Endothelial cell of umbilical vein (primary cell): ENCODE data around the gene LPIN1.

Experiments
- EZH2 ChIP-seq: IDR thresholded peaks from 2 replicates; pipeline ENCODE4 v1.6.1; 2012; ENCODE audit warnings: borderline replicate concordance, low read depth, mild to moderate bottlenecking, moderate library complexity, low read length, inconsistent platforms; ENCODE audit not compliant: severe bottlenecking
- FOS ChIP-seq: IDR thresholded peaks from 2 replicates; pipeline ENCODE4 v1.6.1; 2011; ENCODE audit warnings: mild to moderate bottlenecking, low read length, moderate library complexity, borderline replicate concordance; ENCODE audit not compliant: insufficient read depth
- GATA2 ChIP-seq: IDR thresholded peaks from 2 replicates; pipeline ENCODE4 v1.7.0; 2011; ENCODE audit warnings: low read depth, mild to moderate bottlenecking, moderate library complexity, mixed read lengths, low read length; ENCODE audit not compliant: insufficient read length, insufficient read depth
- JUN ChIP-seq: IDR thresholded peaks from 2 replicates; pipeline ENCODE4 v1.6.1; 2011; ENCODE audit warnings: borderline replicate concordance, low read depth; ENCODE audit not compliant: insufficient read length, insufficient read depth
- MYC ChIP-seq: IDR thresholded peaks from one replicate; pipeline ENCODE4 v1.6.1; 2011; ENCODE audit warnings: mild to moderate bottlenecking, low read depth, low read length
- POLR2A ChIP-seq: IDR thresholded peaks from 2 replicates; pipeline ENCODE4 v1.6.1; 2012; ENCODE audit warnings: low read depth, mild to moderate bottlenecking, control low read depth, low read length
- POLR2AphosphoS5 ChIP-seq: IDR thresholded peaks from 2 replicates; pipeline ENCODE4 v1.6.1; 2012; ENCODE audit warnings: low read depth, mild to moderate bottlenecking, control low read depth, low read length, moderate library complexity; ENCODE audit not compliant: insufficient read depth
- TF ChIP-seq, protein P1 (sequence below): IDR thresholded peaks from 2 replicates; pipeline ENCODE4 v1.6.1; 2011; ENCODE audit not compliant: insufficient read depth, insufficient read length
- TF ChIP-seq, protein P2 (sequence below), 2 donors: IDR thresholded peaks; 1 replicate in 1 of 2; 2 replicates in 1 of 2; pipeline ENCODE4 v1.5.1; 2011; ENCODE audit warnings: low read length in 2 of 2, mild to moderate bottlenecking in 2 of 2, moderate library complexity in 2 of 2, control low read depth in 1 of 2, inconsistent platforms in 1 of 2, low read depth in 1 of 2; ENCODE audit not compliant: insufficient read depth in 1 of 2; ENCODE audit errors: extremely low read depth in 1 of 2

DNA sequence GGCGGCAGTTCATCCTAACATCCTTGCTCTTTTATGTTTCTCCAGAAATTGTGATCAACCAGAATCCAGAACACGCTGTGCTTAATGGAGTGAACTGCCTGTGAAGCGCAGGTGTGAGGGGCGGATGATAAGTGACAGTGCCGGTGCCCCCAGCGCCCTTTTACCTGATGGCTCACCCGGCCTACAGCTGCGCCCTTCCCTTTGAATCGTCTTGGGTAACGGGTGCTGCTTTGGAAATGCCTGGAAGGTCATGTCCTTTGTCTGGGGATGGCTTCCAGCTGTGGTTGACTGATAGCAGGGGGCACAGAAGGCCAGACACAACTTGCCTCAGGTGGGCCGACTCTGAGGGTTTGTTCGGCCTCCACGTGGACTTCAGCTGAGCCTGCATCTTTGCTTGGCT is 119.4 kb downstream of the LPIN1 start:
- TF ChIP-seq, protein P1, sequence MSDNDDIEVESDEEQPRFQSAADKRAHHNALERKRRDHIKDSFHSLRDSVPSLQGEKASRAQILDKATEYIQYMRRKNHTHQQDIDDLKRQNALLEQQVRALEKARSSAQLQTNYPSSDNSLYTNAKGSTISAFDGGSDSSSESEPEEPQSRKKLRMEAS = no peak
- TF ChIP-seq, protein P2, sequence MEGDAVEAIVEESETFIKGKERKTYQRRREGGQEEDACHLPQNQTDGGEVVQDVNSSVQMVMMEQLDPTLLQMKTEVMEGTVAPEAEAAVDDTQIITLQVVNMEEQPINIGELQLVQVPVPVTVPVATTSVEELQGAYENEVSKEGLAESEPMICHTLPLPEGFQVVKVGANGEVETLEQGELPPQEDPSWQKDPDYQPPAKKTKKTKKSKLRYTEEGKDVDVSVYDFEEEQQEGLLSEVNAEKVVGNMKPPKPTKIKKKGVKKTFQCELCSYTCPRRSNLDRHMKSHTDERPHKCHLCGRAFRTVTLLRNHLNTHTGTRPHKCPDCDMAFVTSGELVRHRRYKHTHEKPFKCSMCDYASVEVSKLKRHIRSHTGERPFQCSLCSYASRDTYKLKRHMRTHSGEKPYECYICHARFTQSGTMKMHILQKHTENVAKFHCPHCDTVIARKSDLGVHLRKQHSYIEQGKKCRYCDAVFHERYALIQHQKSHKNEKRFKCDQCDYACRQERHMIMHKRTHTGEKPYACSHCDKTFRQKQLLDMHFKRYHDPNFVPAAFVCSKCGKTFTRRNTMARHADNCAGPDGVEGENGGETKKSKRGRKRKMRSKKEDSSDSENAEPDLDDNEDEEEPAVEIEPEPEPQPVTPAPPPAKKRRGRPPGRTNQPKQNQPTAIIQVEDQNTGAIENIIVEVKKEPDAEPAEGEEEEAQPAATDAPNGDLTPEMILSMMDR (IDR thresholded peaks at IDR 0.05; ENCODE audit: extremely low read depth in 1 of 2, insufficient read depth in 1 of 2, low read depth in 1 of 2, low read length in 2 of 2) = no peak
- no peak for TF ChIP-seq POLR2AphosphoS5
- no peak for TF ChIP-seq POLR2A
- TF ChIP-seq EZH2 = no peak
- TF ChIP-seq JUN = no peak
- no peak for TF ChIP-seq GATA2
- TF ChIP-seq MYC = no peak
- no peak for TF ChIP-seq FOS
